ENCODE results near the gene PKIG.

PKIG gene

GRCh38 chr20:44615876-44616603 is 33.7 kb downstream of the PKIG start:
- H3K4me3 ChIP-seq (ENCODE audit: low read depth, low read length) = no peak overlapping the region

GRCh38 chr20:44616604-44616964 is 34.2 kb downstream of the PKIG start:
- TF ChIP-seq, protein P1, sequence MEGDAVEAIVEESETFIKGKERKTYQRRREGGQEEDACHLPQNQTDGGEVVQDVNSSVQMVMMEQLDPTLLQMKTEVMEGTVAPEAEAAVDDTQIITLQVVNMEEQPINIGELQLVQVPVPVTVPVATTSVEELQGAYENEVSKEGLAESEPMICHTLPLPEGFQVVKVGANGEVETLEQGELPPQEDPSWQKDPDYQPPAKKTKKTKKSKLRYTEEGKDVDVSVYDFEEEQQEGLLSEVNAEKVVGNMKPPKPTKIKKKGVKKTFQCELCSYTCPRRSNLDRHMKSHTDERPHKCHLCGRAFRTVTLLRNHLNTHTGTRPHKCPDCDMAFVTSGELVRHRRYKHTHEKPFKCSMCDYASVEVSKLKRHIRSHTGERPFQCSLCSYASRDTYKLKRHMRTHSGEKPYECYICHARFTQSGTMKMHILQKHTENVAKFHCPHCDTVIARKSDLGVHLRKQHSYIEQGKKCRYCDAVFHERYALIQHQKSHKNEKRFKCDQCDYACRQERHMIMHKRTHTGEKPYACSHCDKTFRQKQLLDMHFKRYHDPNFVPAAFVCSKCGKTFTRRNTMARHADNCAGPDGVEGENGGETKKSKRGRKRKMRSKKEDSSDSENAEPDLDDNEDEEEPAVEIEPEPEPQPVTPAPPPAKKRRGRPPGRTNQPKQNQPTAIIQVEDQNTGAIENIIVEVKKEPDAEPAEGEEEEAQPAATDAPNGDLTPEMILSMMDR (IDR thresholded peaks at IDR 0.05; ENCODE audit: insufficient read depth, low read depth, low read length, missing control alignments) = no peak
- no peak overlapping the region for H3K4me3 ChIP-seq (ENCODE audit: low read depth, low read length)
- no peak for DNase-seq (ENCODE audit: low read depth)

More at GRCh38 chr20:44615876-44616603, 33.7 kb downstream of the PKIG start:
- no peak for DNase-seq (ENCODE audit: low read depth)
- TF ChIP-seq, protein P1 (IDR thresholded peaks at IDR 0.05; ENCODE audit: insufficient read depth, low read depth, low read length, missing control alignments) = no peak

GRCh38 chr20:44618318-44618731 is 35.9 kb downstream of the PKIG start:
- TF ChIP-seq, protein P1 (IDR thresholded peaks at IDR 0.05; ENCODE audit: insufficient read depth, low read depth, low read length, missing control alignments) = no peak
- H3K4me3 ChIP-seq (ENCODE audit: low read depth, low read length) = no peak overlapping the region
- no peak for DNase-seq (ENCODE audit: low read depth)

- no peak for DNase-seq (ENCODE audit: low read depth)
- TF ChIP-seq, protein P1 (IDR thresholded peaks at IDR 0.05; ENCODE audit: insufficient read depth, low read depth, low read length, missing control alignments) = no peak
These were observed 36.9 kb downstream of the PKIG start for GRCh38 chr20:44619294-44619693.

GRCh38 chr20:44620030-44620429 is 37.7 kb downstream of the PKIG start:
- TF ChIP-seq, protein P1 (IDR thresholded peaks at IDR 0.05; ENCODE audit: insufficient read depth, low read depth, low read length, missing control alignments) = no peak
- no peak for DNase-seq (ENCODE audit: low read depth)
- no peak overlapping the region for H3K4me3 ChIP-seq (ENCODE audit: low read depth, low read length)

More at GRCh38 chr20:44619294-44619693, 36.9 kb downstream of the PKIG start:
- no peak overlapping the region for H3K4me3 ChIP-seq (ENCODE audit: low read depth, low read length)

DNA sequence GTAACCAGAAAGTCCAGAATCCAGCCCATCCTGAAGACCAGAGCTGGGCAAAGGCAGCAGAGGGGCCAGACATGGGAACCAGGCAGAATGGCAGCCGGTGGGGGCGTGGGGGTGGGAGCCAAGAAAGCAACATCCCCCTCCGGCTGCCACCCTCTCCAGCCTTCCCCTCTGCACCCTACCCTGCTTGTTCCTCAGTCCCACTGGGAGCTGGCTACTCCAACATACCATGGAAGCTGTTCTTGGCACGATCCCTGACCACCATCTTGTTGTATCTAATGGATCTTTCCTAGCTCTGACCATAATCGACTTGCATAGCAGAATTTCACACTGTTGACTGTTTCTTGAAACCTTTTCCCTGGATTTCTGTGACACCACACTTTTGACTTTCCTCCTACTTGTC is 38.9 kb downstream of the PKIG start:
- TF ChIP-seq, protein P1 (IDR thresholded peaks at IDR 0.05; ENCODE audit: insufficient read depth, low read depth, low read length, missing control alignments) = no peak
- no peak overlapping the region for H3K4me3 ChIP-seq (ENCODE audit: low read depth, low read length)

GRCh38 chr20:44621939-44622338 is 39.6 kb downstream of the PKIG start:
- H3K4me3 ChIP-seq (ENCODE audit: low read depth, low read length) = no peak overlapping the region
- TF ChIP-seq, protein P1 (IDR thresholded peaks at IDR 0.05; ENCODE audit: insufficient read depth, low read depth, low read length, missing control alignments) = no peak
- no peak for DNase-seq (ENCODE audit: low read depth)

More for the DNA sequence above, 38.9 kb downstream of the PKIG start:
- no peak for DNase-seq (ENCODE audit: low read depth)
